Glutamatergic neuron (in vitro differentiated cells): ENCODE measurements around the gene CA9. TPM values are rescaled to one million over a fixed set of nuclear protein-coding genes. Genes with fewer than 3 reads are reported as not detected.

Source experiments
- DNase-seq: peaks from one replicate; pipeline ENCODE4 v3.0.0; 2022
- H3K27ac Mint-ChIP-seq: one replicate; pipeline ENCODE4 v1.8.0; 2020; ENCODE audit warnings: mild to moderate bottlenecking, mixed read lengths, inconsistent platforms; ENCODE audit not compliant: unreplicated experiment
- H3K27me3 Mint-ChIP-seq: one replicate; pipeline ENCODE4 v1.8.0; 2020; ENCODE audit warnings: mild to moderate bottlenecking, moderate library complexity, mixed read lengths, inconsistent platforms; ENCODE audit not compliant: unreplicated experiment
- H3K36me3 Mint-ChIP-seq: one replicate; pipeline ENCODE4 v1.8.0; 2020; ENCODE audit warnings: mild to moderate bottlenecking, mixed read lengths, inconsistent platforms; ENCODE audit not compliant: unreplicated experiment
- H3K4me1 Mint-ChIP-seq: one replicate; pipeline ENCODE4 v1.8.0; 2020; ENCODE audit warnings: mild to moderate bottlenecking, low read depth, mixed read lengths, inconsistent platforms; ENCODE audit not compliant: unreplicated experiment
- H3K4me3 Mint-ChIP-seq: one replicate; pipeline ENCODE4 v1.8.0; 2020; ENCODE audit warnings: mild to moderate bottlenecking, mixed read lengths, inconsistent platforms; ENCODE audit not compliant: unreplicated experiment
- H3K9me3 Mint-ChIP-seq: one replicate; pipeline ENCODE4 v1.8.0; 2020; ENCODE audit warnings: mild to moderate bottlenecking, moderate library complexity, mixed read lengths, inconsistent platforms; ENCODE audit not compliant: unreplicated experiment
- total RNA-seq: library from RNA; stranded (reverse); fragmentation: NEBNext Ultra II Directional; extraction: Animal tissue kit (Norgen Biotek cat#: 25700); gene quantifications from one replicate; pipeline ENCODE4 v1.2.1, GENCODE V29; 2021; ENCODE audit not compliant: unreplicated experiment
- TF ChIP-seq, protein P1 (sequence below): fragments of 200-600 bp; sonication (generic); IDR thresholded peaks from one replicate; pipeline ENCODE4 v1.5.0; 2021; ENCODE audit not compliant: partially characterized antibody, unreplicated experiment

CA9 gene
- total RNA-seq, 1 donor from 2014 or later: not detected

DNA sequence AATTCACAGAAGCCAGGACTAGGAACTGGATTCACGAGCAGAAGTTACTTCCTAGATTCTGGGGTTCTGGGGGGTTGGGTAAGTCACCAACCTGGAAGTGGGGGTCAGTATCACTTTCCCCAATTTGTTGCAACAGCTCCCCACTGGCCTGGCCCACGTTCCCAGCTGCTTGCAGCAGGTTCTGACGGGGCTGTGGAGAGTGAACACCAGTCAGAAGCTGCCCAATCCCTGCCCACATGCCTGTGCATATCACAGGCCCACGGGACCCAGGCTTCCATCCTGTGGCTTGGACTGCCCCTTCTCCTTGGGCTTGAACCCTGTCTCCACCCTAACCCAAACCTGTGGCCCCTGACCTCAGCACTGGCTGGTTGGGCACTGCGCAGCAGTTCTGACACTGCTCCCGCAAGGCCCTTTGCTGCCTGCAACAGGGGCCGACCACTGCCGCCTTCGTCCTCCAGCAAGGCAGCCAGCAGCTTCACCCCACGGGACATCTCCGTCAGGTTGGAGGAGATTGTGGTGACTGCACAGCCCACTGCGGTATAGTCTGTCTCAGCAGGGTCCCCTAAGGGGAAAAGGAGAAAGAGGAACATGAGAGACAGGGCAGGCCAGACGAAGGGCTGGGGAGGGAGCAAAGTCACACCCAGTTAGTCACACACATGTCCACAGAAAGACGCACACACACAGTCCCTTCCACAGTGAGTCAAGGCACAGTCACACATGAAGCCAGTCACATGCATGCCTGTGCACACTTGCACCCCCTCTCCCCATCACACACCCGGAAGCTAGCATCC is 45.2 kb downstream of the CA9 start:
- H3K4me3 Mint-ChIP-seq: no peak overlapping the region
- TF ChIP-seq, protein P1, sequence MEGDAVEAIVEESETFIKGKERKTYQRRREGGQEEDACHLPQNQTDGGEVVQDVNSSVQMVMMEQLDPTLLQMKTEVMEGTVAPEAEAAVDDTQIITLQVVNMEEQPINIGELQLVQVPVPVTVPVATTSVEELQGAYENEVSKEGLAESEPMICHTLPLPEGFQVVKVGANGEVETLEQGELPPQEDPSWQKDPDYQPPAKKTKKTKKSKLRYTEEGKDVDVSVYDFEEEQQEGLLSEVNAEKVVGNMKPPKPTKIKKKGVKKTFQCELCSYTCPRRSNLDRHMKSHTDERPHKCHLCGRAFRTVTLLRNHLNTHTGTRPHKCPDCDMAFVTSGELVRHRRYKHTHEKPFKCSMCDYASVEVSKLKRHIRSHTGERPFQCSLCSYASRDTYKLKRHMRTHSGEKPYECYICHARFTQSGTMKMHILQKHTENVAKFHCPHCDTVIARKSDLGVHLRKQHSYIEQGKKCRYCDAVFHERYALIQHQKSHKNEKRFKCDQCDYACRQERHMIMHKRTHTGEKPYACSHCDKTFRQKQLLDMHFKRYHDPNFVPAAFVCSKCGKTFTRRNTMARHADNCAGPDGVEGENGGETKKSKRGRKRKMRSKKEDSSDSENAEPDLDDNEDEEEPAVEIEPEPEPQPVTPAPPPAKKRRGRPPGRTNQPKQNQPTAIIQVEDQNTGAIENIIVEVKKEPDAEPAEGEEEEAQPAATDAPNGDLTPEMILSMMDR: no peak
- no peaks in the 10 kb centered on the region for H3K36me3 Mint-ChIP-seq
- no peak for DNase-seq
- no peaks in the 10 kb centered on the region for H3K9me3 Mint-ChIP-seq
- H3K27ac Mint-ChIP-seq: no peak overlapping the region
- peaks cover 5% of the 10 kb centered on the region for H3K27me3 Mint-ChIP-seq
- H3K4me1 Mint-ChIP-seq: no peaks in the 10 kb centered on the region

DNA sequence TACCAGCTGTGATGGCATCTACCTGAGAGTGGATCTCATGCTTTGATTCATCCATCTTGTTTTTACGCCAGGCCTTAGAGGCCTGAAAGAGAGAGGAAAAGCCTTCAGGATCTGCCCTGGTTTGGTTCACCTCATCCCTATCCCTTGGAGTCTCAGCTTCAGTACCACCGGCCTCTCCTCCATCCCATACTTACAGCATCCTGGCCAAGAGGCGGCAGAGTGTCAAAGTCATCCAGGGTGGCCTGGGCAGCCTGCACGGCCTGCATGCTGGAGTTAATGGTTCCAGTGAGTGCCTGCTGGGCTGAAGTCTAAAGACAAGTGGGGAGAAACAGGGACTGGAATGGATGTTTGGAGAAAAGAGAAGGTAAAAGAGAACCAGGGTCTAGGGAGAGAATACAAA is 45.8 kb downstream of the CA9 start:
- Mint-ChIP-seq H3K36me3 (no peaks in the 10 kb centered on the region), H3K27me3 (peaks cover 5% of the 10 kb centered on the region), H3K9me3 (no peaks in the 10 kb centered on the region), H3K27ac (no peak overlapping the region), H3K4me3 (no peak overlapping the region), H3K4me1 (no peaks in the 10 kb centered on the region)
- DNase-seq: no peak
- TF ChIP-seq, protein P1: no peak

DNA sequence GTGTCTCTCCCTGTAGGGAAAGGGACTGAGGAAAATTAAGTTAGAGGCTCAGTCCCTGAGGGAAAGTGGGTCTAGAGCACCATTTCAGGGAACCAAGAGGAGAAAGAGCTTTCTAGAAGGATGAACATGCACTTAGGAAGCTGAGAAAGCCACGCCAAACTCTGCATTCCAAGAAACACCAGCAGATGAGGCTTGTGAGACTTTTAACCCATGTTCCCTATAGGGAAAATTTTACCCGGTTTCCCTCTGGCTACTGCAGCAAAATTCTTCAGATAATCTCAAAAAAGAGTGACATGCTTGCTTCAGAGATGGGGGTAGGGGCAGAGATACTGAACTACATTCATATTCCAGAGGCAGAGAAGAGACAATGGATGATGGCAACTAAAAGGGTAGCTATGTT is 49.7 kb downstream of the CA9 start:
- TF ChIP-seq, protein P1: no peak
- H3K9me3 Mint-ChIP-seq: no peaks in the 10 kb centered on the region
- H3K4me3 Mint-ChIP-seq: no peak overlapping the region
- no peaks in the 10 kb centered on the region for H3K4me1 Mint-ChIP-seq
- H3K27ac Mint-ChIP-seq: no peak overlapping the region
- no peaks in the 10 kb centered on the region for H3K36me3 Mint-ChIP-seq
- no peak for DNase-seq
- peaks cover 2% of the 10 kb centered on the region for H3K27me3 Mint-ChIP-seq

DNA sequence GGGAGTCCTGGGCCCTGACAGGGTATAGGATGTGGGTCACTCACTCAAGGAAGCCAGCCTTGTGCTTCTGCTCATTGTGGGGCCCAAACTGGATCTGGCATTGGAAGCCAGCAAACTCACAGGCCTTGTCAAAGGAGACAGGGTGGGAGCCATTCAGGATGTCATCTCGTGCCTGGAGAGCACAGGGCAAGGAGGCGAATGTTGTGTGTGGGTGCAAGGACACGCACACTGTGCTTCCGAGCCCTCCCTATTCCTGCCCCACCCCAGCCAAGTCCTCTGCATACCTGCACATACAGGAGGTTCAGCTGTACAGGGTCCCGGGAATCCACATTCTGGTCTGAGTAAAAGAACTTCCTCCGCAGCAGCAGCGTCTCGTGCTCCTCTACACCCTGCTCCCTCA is 50.2 kb downstream of the CA9 start:
- H3K27ac Mint-ChIP-seq: no peak overlapping the region
- no peaks in the 10 kb centered on the region for H3K36me3 Mint-ChIP-seq
- no peak overlapping the region for H3K4me3 Mint-ChIP-seq
- TF ChIP-seq, protein P1: no peak
- DNase-seq: no peak
- H3K4me1 Mint-ChIP-seq: no peaks in the 10 kb centered on the region
- H3K9me3 Mint-ChIP-seq: no peaks in the 10 kb centered on the region
- H3K27me3 Mint-ChIP-seq: peaks cover 2% of the 10 kb centered on the region

DNA sequence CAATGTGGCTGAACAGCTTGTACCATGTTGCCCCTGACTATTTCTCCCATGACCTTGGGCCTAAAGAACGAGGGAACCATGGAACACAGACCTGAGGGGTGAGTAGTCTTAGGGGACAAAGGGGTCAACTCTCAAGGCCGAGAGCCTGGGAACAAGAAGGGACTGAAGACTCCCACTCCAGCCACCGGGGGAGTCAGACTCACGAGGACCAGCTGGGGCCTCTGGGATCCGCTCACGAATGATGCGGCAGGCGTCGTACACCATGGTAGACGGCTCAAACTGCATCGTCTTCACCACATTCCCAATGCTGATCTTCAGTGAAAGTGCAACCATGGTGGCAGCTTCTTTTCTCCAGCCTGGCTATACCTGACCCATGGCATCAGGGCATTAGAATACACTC is 51.6 kb downstream of the CA9 start:
- no peaks in the 10 kb centered on the region for H3K4me1 Mint-ChIP-seq
- peaks cover 2% of the 10 kb centered on the region for H3K27me3 Mint-ChIP-seq
- TF ChIP-seq, protein P1: no peak
- no peaks in the 10 kb centered on the region for H3K9me3 Mint-ChIP-seq
- H3K27ac Mint-ChIP-seq: no peak overlapping the region
- no peaks in the 10 kb centered on the region for H3K36me3 Mint-ChIP-seq
- H3K4me3 Mint-ChIP-seq: no peak overlapping the region
- no peak for DNase-seq
